Activated naive CD8-positive, alpha-beta T cell treated with anti-CD3 and anti-CD28 coated beads, Interleukin-2, amount 10 ng/mL, durations not matched to agents 7 days and 5 days (primary cell): ENCODE data around the gene PML. TPM values are rescaled to one million over a fixed set of nuclear protein-coding genes. Genes with fewer than 3 reads are reported as not detected.
"Not testable (repeated sequence)": the region's sequence is repeated elsewhere in the genome, so short reads cannot be mapped to it uniquely, and the experiment has no call there.

Experiments used
- ATAC-seq: fragments of 150-1000 bp; cut with Tn5 transposase; one replicate; pipeline ENCODE4 v1.10.0; 2021; ENCODE audit warnings: low read depth, moderate library complexity
- POLR2A ChIA-PET: fragments of 350-600 bp; sonication (Branson Sonifier 250); formaldehyde crosslinking; loops from one replicate; lab custom pipeline; 2021; ENCODE audit warnings: antibody characterized with exemption; lab: Charles Lee
- DNase-seq: peaks from one replicate; pipeline ENCODE4 v3.0.0; 2021
- H3K27ac Mint-ChIP-seq: one replicate; pipeline ENCODE4 v1.8.0; 2022; ENCODE audit warnings: mild to moderate bottlenecking, mixed read lengths
- H3K27me3 Mint-ChIP-seq: one replicate; pipeline ENCODE4 v1.8.0; 2022; ENCODE audit warnings: mild to moderate bottlenecking, moderate library complexity, mixed read lengths
- H3K36me3 Mint-ChIP-seq: one replicate; pipeline ENCODE4 v1.8.0; 2021; ENCODE audit warnings: mild to moderate bottlenecking, mixed read lengths
- H3K4me1 Mint-ChIP-seq: one replicate; pipeline ENCODE4 v1.8.0; 2021; ENCODE audit warnings: mixed read lengths
- H3K4me3 Mint-ChIP-seq: one replicate; pipeline ENCODE4 v1.8.0; 2022; ENCODE audit warnings: mild to moderate bottlenecking, moderate library complexity, mixed read lengths
- H3K9me3 Mint-ChIP-seq: one replicate; pipeline ENCODE4 v1.8.0; 2021; ENCODE audit warnings: mixed read lengths
- total RNA-seq, 2 experiments: library from RNA; stranded (reverse); gene quantifications; one replicate each; pipeline ENCODE4 v1.2.3, GENCODE V29; 2021

The PML gene
- total RNA-seq, 2 experiments from 2014 or later, result 118 to 120 TPM

- H3K9me3 Mint-ChIP-seq, POLR2A ChIA-PET, H3K36me3 Mint-ChIP-seq, H3K27me3 Mint-ChIP-seq, H3K27ac Mint-ChIP-seq, ATAC-seq, H3K4me3 Mint-ChIP-seq: not testable (repeated sequence)
- peaks cover 21% of the 10 kb centered on the region for H3K4me1 Mint-ChIP-seq
- peak; percentile 21 for DNase-seq
Measured at GRCh38 chr15:74059050-74059833, 64.7 kb downstream of the PML start.

- no peak overlapping the region for H3K27ac Mint-ChIP-seq
- POLR2A ChIA-PET, result no interaction called here
- DNase-seq, result peak; percentile 27
Measured at GRCh38 chr15:74060251-74060650, 65.7 kb downstream of the PML start.

GRCh38 chr15:74062236-74062635, 67.7 kb downstream of the PML start:
- ATAC-seq (no peak), DNase-seq (peak; percentile 10)
- no peak overlapping the region for H3K4me3 Mint-ChIP-seq
- peaks cover 3% of the 10 kb centered on the region for H3K27me3 Mint-ChIP-seq
- POLR2A ChIA-PET, result no interaction called here
- H3K9me3 Mint-ChIP-seq, result peaks cover 2% of the 10 kb centered on the region
- peaks cover 5% of the 10 kb centered on the region for H3K36me3 Mint-ChIP-seq
- H3K27ac Mint-ChIP-seq, result no peak overlapping the region
- H3K4me1 Mint-ChIP-seq, result peaks cover 20% of the 10 kb centered on the region

More at GRCh38 chr15:74060251-74060650, 65.7 kb downstream of the PML start:
- H3K27me3 Mint-ChIP-seq, result peaks cover 3% of the 10 kb centered on the region
- peaks cover 2% of the 10 kb centered on the region for H3K9me3 Mint-ChIP-seq
- peak overlapping the region; percentile 59 for H3K4me3 Mint-ChIP-seq
- no peak for ATAC-seq
- peaks cover 20% of the 10 kb centered on the region for H3K4me1 Mint-ChIP-seq
- H3K36me3 Mint-ChIP-seq, result peaks cover 5% of the 10 kb centered on the region

GRCh38 chr15:74062671-74063070, 68.2 kb downstream of the PML start:
- Mint-ChIP-seq H3K9me3 (peaks cover 2% of the 10 kb centered on the region), H3K36me3 (peaks cover 5% of the 10 kb centered on the region), H3K27ac (no peak overlapping the region), H3K27me3 (peaks cover 3% of the 10 kb centered on the region), H3K4me3 (no peak overlapping the region), H3K4me1 (peaks cover 20% of the 10 kb centered on the region)
- ATAC-seq (no peak), DNase-seq (peak; percentile 19)
- POLR2A ChIA-PET, result no interaction called here

- H3K36me3 Mint-ChIP-seq, ATAC-seq, H3K9me3 Mint-ChIP-seq, H3K27me3 Mint-ChIP-seq, POLR2A ChIA-PET, H3K27ac Mint-ChIP-seq, H3K4me3 Mint-ChIP-seq: not testable (repeated sequence)
- DNase-seq, result peak; percentile 23
- peaks cover 20% of the 10 kb centered on the region for H3K4me1 Mint-ChIP-seq
Measured at GRCh38 chr15:74063425-74064146, 69.1 kb downstream of the PML start.

- H3K4me3 Mint-ChIP-seq, H3K36me3 Mint-ChIP-seq, H3K27ac Mint-ChIP-seq, POLR2A ChIA-PET, ATAC-seq, H3K9me3 Mint-ChIP-seq, H3K27me3 Mint-ChIP-seq: not testable (repeated sequence)
- H3K4me1 Mint-ChIP-seq, result peaks cover 20% of the 10 kb centered on the region
- DNase-seq, result peak; percentile 16
Measured at GRCh38 chr15:74064183-74064582, 69.7 kb downstream of the PML start.

- peaks cover 14% of the 10 kb centered on the region for H3K4me1 Mint-ChIP-seq
- H3K36me3 Mint-ChIP-seq, H3K27me3 Mint-ChIP-seq, H3K27ac Mint-ChIP-seq, ATAC-seq, H3K9me3 Mint-ChIP-seq, H3K4me3 Mint-ChIP-seq, POLR2A ChIA-PET: not testable (repeated sequence)
- peak; percentile 31 for DNase-seq
Measured at GRCh38 chr15:74064822-74065221, 70.3 kb downstream of the PML start.

- H3K27ac Mint-ChIP-seq, H3K27me3 Mint-ChIP-seq, H3K9me3 Mint-ChIP-seq, H3K4me1 Mint-ChIP-seq, POLR2A ChIA-PET, H3K4me3 Mint-ChIP-seq, H3K36me3 Mint-ChIP-seq: not testable (repeated sequence)
- peak; percentile 92 for ATAC-seq
- peak; percentile 71 for DNase-seq
Measured at GRCh38 chr15:74065684-74066411, 71.3 kb downstream of the PML start.

GRCh38 chr15:74071645-74072044, 77.1 kb downstream of the PML start:
- POLR2A ChIA-PET, H3K4me1 Mint-ChIP-seq, H3K36me3 Mint-ChIP-seq, DNase-seq, H3K4me3 Mint-ChIP-seq, H3K27me3 Mint-ChIP-seq, H3K27ac Mint-ChIP-seq, H3K9me3 Mint-ChIP-seq, ATAC-seq: not testable (repeated sequence)

- H3K9me3 Mint-ChIP-seq, H3K27ac Mint-ChIP-seq, DNase-seq, ATAC-seq, H3K4me1 Mint-ChIP-seq, H3K27me3 Mint-ChIP-seq, H3K36me3 Mint-ChIP-seq, H3K4me3 Mint-ChIP-seq, POLR2A ChIA-PET: not testable (repeated sequence)
Measured at GRCh38 chr15:74072132-74072531, 77.6 kb downstream of the PML start.

- POLR2A ChIA-PET, H3K36me3 Mint-ChIP-seq, H3K27ac Mint-ChIP-seq, DNase-seq, ATAC-seq, H3K27me3 Mint-ChIP-seq, H3K4me3 Mint-ChIP-seq, H3K9me3 Mint-ChIP-seq, H3K4me1 Mint-ChIP-seq: not testable (repeated sequence)
Measured at GRCh38 chr15:74072614-74073337, 78.3 kb downstream of the PML start.

- DNase-seq, H3K27ac Mint-ChIP-seq, H3K9me3 Mint-ChIP-seq, ATAC-seq, H3K36me3 Mint-ChIP-seq, H3K27me3 Mint-ChIP-seq, H3K4me3 Mint-ChIP-seq, H3K4me1 Mint-ChIP-seq, POLR2A ChIA-PET: not testable (repeated sequence)
Measured at GRCh38 chr15:74075781-74076180, 81.3 kb downstream of the PML start.

GRCh38 chr15:74082450-74082849, 87.9 kb downstream of the PML start, which contains the start of gene GOLGA6A:
Gene GOLGA6A, minus strand, starts transcription at chr15:74082550. Its CDS starts 41 bp downstream, at chr15:74082509.
- H3K4me1 Mint-ChIP-seq, H3K27me3 Mint-ChIP-seq, POLR2A ChIA-PET: not testable (repeated sequence)

More at GRCh38 chr15:74082450-74082849, 87.9 kb downstream of the PML start, which contains the start of gene GOLGA6A:
- ATAC-seq, DNase-seq, H3K27ac Mint-ChIP-seq, H3K36me3 Mint-ChIP-seq, H3K4me3 Mint-ChIP-seq, H3K9me3 Mint-ChIP-seq: not testable (repeated sequence)
